ENCODE results near the gene TSEN2. TPM values are rescaled to one million over a fixed set of nuclear protein-coding genes. Genes with fewer than 3 reads are reported as not detected.
"Not testable (repeated sequence)": the region's sequence is repeated elsewhere in the genome, so short reads cannot be mapped to it uniquely, and the experiment has no call there.

The TSEN2 gene
- polyA plus RNA-seq, 3 donors, result 21.8 to 25.1 (median 24.0) TPM

GRCh38 chr3:12470680-12471079 lies 13.6 kb upstream of the TSEN2 start:
- no peak for DNase-seq (ENCODE audit: low read depth in 3 of 3, low spot score in 2 of 3)

GRCh38 chr3:12471241-12471640 lies 13.0 kb upstream of the TSEN2 start:
- DNase-seq (ENCODE audit: low read depth in 3 of 3, low spot score in 2 of 3), result no peak

- DNase-seq (ENCODE audit: low read depth in 3 of 3, low spot score in 2 of 3), result no peak
Observed at GRCh38 chr3:12472000-12472610, 12.2 kb upstream of the TSEN2 start.

GRCh38 chr3:12472796-12473195 lies 11.5 kb upstream of the TSEN2 start:
- DNase-seq (ENCODE audit: low read depth in 3 of 3, low spot score in 2 of 3), result no peak

GRCh38 chr3:12473511-12473910 lies 10.8 kb upstream of the TSEN2 start:
- no peak for DNase-seq (ENCODE audit: low read depth in 3 of 3, low spot score in 2 of 3)

- DNase-seq (ENCODE audit: low read depth in 3 of 3, low spot score in 2 of 3), result no peak
Observed at GRCh38 chr3:12476238-12476897, 7.9 kb upstream of the TSEN2 start.

- DNase-seq (ENCODE audit: low read depth in 3 of 3, low spot score in 2 of 3), result no peak
Observed at GRCh38 chr3:12477256-12477655, 7.0 kb upstream of the TSEN2 start.

GRCh38 chr3:12478326-12478725 lies 6.0 kb upstream of the TSEN2 start:
- DNase-seq (ENCODE audit: low read depth in 3 of 3, low spot score in 2 of 3), result no peak

GRCh38 chr3:12479198-12479597 lies 5.1 kb upstream of the TSEN2 start:
- not testable (repeated sequence) for DNase-seq (ENCODE audit: low read depth in 3 of 3, low spot score in 2 of 3)

GRCh38 chr3:12479919-12480427 lies 4.3 kb upstream of the TSEN2 start:
- no peak for DNase-seq (ENCODE audit: low read depth in 3 of 3, low spot score in 2 of 3)

GRCh38 chr3:12483410-12483809 lies 870 bp upstream of the TSEN2 start:
- no peak for DNase-seq (ENCODE audit: low read depth in 3 of 3, low spot score in 2 of 3)

- no peak for DNase-seq (ENCODE audit: low read depth in 3 of 3, low spot score in 2 of 3)
Observed at GRCh38 chr3:12483872-12484197, 445 bp upstream of the TSEN2 start.

GRCh38 chr3:12484983-12485327 lies 675 bp downstream of the TSEN2 start:
- DNase-seq (ENCODE audit: low read depth in 3 of 3, low spot score in 2 of 3), result no peak

- DNase-seq (ENCODE audit: low read depth in 3 of 3, low spot score in 2 of 3), result no peak
Observed at GRCh38 chr3:12486001-12486400, 1.7 kb downstream of the TSEN2 start.

GRCh38 chr3:12486916-12487315 lies 2.6 kb downstream of the TSEN2 start:
- DNase-seq (ENCODE audit: low read depth in 3 of 3, low spot score in 2 of 3), result no peak

GRCh38 chr3:12487336-12487735 lies 3.1 kb downstream of the TSEN2 start:
- no peak for DNase-seq (ENCODE audit: low read depth in 3 of 3, low spot score in 2 of 3)

- DNase-seq (ENCODE audit: low read depth in 3 of 3, low spot score in 2 of 3), result no peak
Observed at GRCh38 chr3:12487786-12488185, 3.5 kb downstream of the TSEN2 start.

GRCh38 chr3:12489368-12489767 lies 5.1 kb downstream of the TSEN2 start:
- no peak for DNase-seq (ENCODE audit: low read depth in 3 of 3, low spot score in 2 of 3)

- no peak for DNase-seq (ENCODE audit: low read depth in 3 of 3, low spot score in 2 of 3)
Observed at GRCh38 chr3:12489832-12490231, 5.6 kb downstream of the TSEN2 start.

GRCh38 chr3:12490547-12490946 lies 6.3 kb downstream of the TSEN2 start:
- no peak for DNase-seq (ENCODE audit: low read depth in 3 of 3, low spot score in 2 of 3)

- DNase-seq (ENCODE audit: low read depth in 3 of 3, low spot score in 2 of 3), result no peak
Observed at GRCh38 chr3:12495749-12496452, 11.6 kb downstream of the TSEN2 start.

- no peak for DNase-seq (ENCODE audit: low read depth in 3 of 3, low spot score in 2 of 3)
Observed at GRCh38 chr3:12496453-12496761, 12.1 kb downstream of the TSEN2 start.

Data from right renal cortex interstitium (tissue), 3 donors.